Sciatic nerve (tissue), 2 donors: Measurements from ENCODE around the gene NSD1. TPM values are rescaled to one million over a fixed set of nuclear protein-coding genes. Genes with fewer than 3 reads are reported as not detected.

Experiments
- ATAC-seq: fragments of 200-7000 bp; cut with Tn5 transposase; one replicate; pipeline ENCODE4 v1.9.1; 2020; ENCODE audit warnings: mild to moderate bottlenecking, moderate library complexity
- DNase-seq: peaks from one replicate; pipeline ENCODE4 v3.0.0-alpha.2; 2020; ENCODE audit warnings: low spot score
- intact Hi-C: fragments of 100-400 bp; cut with DNase I; formaldehyde crosslinking; loops from one replicate; pipeline ENCODE4 v1.14.2; 2022
- total RNA-seq: library from RNA; stranded (reverse); fragmentation: NEBNext Ultra II Directional; extraction: Animal tissue kit (Norgen Biotek cat#: 25700); gene quantifications from one replicate; pipeline ENCODE4 v1.2.1, GENCODE V29; 2021
- donor health status: DM: no; HTN: no; CAD: no.
- donor health status: DM: no; HTN: no; CAD: no.

NSD1 gene
- total RNA-seq, 1 donor from 2014 or later, result 112 TPM

GRCh38 chr5:177346820-177347219 is 213.2 kb downstream of the NSD1 start:
- ATAC-seq, result no peak
- intact Hi-C loops, result no loop called here
- no peak for DNase-seq

DNA sequence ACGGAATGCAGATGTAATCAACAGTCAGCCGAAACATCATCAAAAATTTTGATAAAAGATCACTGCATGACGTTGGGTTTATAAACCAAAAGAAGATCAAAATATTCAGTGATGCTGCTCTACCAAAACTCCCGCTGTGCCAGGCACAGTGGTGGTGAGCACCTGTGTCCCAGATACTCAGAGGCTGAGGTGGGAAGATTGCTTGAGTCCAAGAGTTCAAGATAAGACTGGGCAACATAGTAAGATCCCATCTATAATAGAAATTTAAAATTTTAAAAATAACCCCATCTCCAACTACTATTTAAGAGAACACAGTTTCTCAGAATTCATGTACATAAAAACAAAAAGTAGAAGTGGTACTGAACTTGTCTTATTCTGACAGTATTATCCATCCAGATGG is 214.1 kb downstream of the NSD1 start:
- DNase-seq, result no peak
- intact Hi-C loops, result no loop called here

GRCh38 chr5:177349362-177349647 is 215.7 kb downstream of the NSD1 start:
- DNase-seq (no peak), ATAC-seq (no peak)
- intact Hi-C loops, result no loop called here

More for the DNA sequence above, 214.1 kb downstream of the NSD1 start:
- no peak for ATAC-seq

- intact Hi-C loops, result no loop called here
- ATAC-seq, result no peak
- no peak for DNase-seq
These were observed 216.2 kb downstream of the NSD1 start for GRCh38 chr5:177349762-177350161.

Other genes starting within 250 kb of the NSD1 start
- 21.1 TPM for gene HK3, start 234.4 kb upstream of the NSD1 start, total RNA-seq
- gene UIMC1, start 127.0 kb upstream of the NSD1 start, total RNA-seq, result 58.0 TPM
- 27.1 TPM for gene ZNF346, start 111.1 kb upstream of the NSD1 start, total RNA-seq
- 1.4 TPM for gene FGFR4, start 46.9 kb upstream of the NSD1 start, total RNA-seq
- 24.4 TPM for gene RAB24, start 169.9 kb downstream of the NSD1 start, total RNA-seq
- gene PRELID1, start 170.0 kb downstream of the NSD1 start, total RNA-seq, result 50.1 TPM
- 9.9 TPM for gene MXD3, start 178.1 kb downstream of the NSD1 start, total RNA-seq
- gene LMAN2, start 217.9 kb downstream of the NSD1 start, total RNA-seq, result 70.0 TPM
- gene RGS14, start 224.2 kb downstream of the NSD1 start, total RNA-seq, result 9.3 TPM